Activated naive CD8-positive, alpha-beta T cell treated with anti-CD3 and anti-CD28 coated beads for 36 hours (primary cell): ENCODE measurements around the gene ME3. TPM values are rescaled to one million over a fixed set of nuclear protein-coding genes. Genes with fewer than 3 reads are reported as not detected.
"Not testable (repeated sequence)": the region's sequence is repeated elsewhere in the genome, so short reads cannot be mapped to it uniquely, and the experiment has no call there.

ENCODE experiments used
- DNase-seq: peaks from one replicate; pipeline ENCODE4 v3.0.0; 2021
- H3K27ac Mint-ChIP-seq: one replicate; pipeline ENCODE4 v1.8.0; 2022; ENCODE audit warnings: mild to moderate bottlenecking, moderate library complexity, mixed read lengths
- H3K27me3 Mint-ChIP-seq: one replicate; pipeline ENCODE4 v1.8.0; 2022; ENCODE audit warnings: mild to moderate bottlenecking, mixed read lengths
- H3K36me3 Mint-ChIP-seq: one replicate; pipeline ENCODE4 v1.8.0; 2021; ENCODE audit warnings: mild to moderate bottlenecking, mixed read lengths
- H3K4me1 Mint-ChIP-seq: one replicate; pipeline ENCODE4 v1.8.0; 2021; ENCODE audit warnings: mixed read lengths
- H3K4me3 Mint-ChIP-seq: one replicate; pipeline ENCODE4 v1.8.0; 2022; ENCODE audit warnings: mild to moderate bottlenecking, moderate library complexity, mixed read lengths
- H3K9me3 Mint-ChIP-seq: one replicate; pipeline ENCODE4 v1.8.0; 2022; ENCODE audit warnings: mixed read lengths
- total RNA-seq, 2 experiments: library from RNA; stranded (reverse); gene quantifications; one replicate each; pipeline ENCODE4 v1.2.3, GENCODE V29; 2021

ME3 gene
- total RNA-seq, 2 experiments from 2014 or later: 3.8 to 4.8 TPM

GRCh38 chr11:86565801-86566312 is 106.6 kb downstream of the ME3 start:
- H3K4me1 Mint-ChIP-seq: no peaks in the 10 kb centered on the region

GRCh38 chr11:86565388-86565787 is 107.0 kb downstream of the ME3 start:
- H3K36me3 Mint-ChIP-seq: peaks cover 1% of the 10 kb centered on the region
- no peak for DNase-seq
- H3K4me1 Mint-ChIP-seq: no peaks in the 10 kb centered on the region
- H3K27me3 Mint-ChIP-seq: peaks cover 8% of the 10 kb centered on the region
- H3K4me3 Mint-ChIP-seq: no peak overlapping the region
- no peak overlapping the region for H3K27ac Mint-ChIP-seq
- peaks cover 12% of the 10 kb centered on the region for H3K9me3 Mint-ChIP-seq

More at GRCh38 chr11:86565801-86566312, 106.6 kb downstream of the ME3 start:
- peaks cover 8% of the 10 kb centered on the region for H3K27me3 Mint-ChIP-seq
- no peak overlapping the region for H3K27ac Mint-ChIP-seq
- peaks cover 1% of the 10 kb centered on the region for H3K36me3 Mint-ChIP-seq
- H3K9me3 Mint-ChIP-seq: peaks cover 11% of the 10 kb centered on the region
- H3K4me3 Mint-ChIP-seq: no peak overlapping the region
- no peak for DNase-seq

DNA sequence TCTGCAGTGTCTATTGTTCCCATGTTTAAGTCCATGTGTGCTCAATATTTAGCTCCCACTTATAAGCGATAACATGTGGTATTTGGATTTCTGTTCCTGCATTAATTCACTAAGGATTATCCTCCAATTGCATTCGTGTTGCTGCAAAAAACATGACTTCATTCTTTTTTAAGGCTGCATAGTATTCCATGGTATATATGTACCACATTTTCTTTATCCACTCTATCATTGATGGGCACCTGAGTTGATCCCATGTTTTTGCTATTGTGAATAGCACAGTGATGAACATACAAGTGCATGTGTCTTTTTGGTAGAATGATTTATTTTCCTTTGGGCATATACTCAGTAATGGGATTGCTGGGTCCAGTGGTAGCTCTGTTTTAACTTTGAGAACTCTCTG is 109.6 kb downstream of the ME3 start:
- peaks cover 16% of the 10 kb centered on the region for H3K9me3 Mint-ChIP-seq
- H3K4me3 Mint-ChIP-seq, H3K27me3 Mint-ChIP-seq, H3K4me1 Mint-ChIP-seq, H3K27ac Mint-ChIP-seq, H3K36me3 Mint-ChIP-seq, DNase-seq: not testable (repeated sequence)

GRCh38 chr11:86559311-86559945 is 113.0 kb downstream of the ME3 start:
- Mint-ChIP-seq H3K27me3 (no peaks in the 10 kb centered on the region), H3K9me3 (peaks cover 16% of the 10 kb centered on the region), H3K4me1 (peaks cover 2% of the 10 kb centered on the region), H3K36me3 (peaks cover 1% of the 10 kb centered on the region), H3K4me3 (no peak overlapping the region), H3K27ac (no peak overlapping the region)
- DNase-seq: no peak

DNA sequence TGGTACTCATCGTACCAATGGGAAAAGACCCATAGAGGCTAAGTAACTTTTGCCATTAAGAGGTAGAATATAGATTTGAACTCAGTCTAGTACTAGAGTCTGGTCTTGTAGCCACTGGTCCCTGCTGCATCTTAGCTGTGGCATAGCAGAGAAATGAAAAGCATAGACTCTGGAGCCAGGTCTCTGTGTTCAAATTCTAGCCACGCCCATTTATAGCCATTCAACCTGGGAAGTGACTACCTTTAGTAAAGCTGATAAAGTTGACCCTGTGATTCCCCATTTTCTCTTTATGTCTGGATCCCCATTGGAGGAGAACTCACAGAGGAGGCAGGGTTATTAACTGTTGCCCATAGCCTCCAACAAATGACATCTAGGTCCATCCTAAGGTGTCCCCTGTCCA is 113.6 kb downstream of the ME3 start:
- Mint-ChIP-seq H3K4me3 (no peak overlapping the region), H3K27me3 (no peaks in the 10 kb centered on the region), H3K4me1 (peaks cover 2% of the 10 kb centered on the region), H3K36me3 (peaks cover 1% of the 10 kb centered on the region), H3K9me3 (peaks cover 16% of the 10 kb centered on the region), H3K27ac (no peak overlapping the region)
- no peak for DNase-seq

- peaks cover 1% of the 10 kb centered on the region for H3K36me3 Mint-ChIP-seq
- peaks cover 14% of the 10 kb centered on the region for H3K9me3 Mint-ChIP-seq
- no peak overlapping the region for H3K27ac Mint-ChIP-seq
- H3K27me3 Mint-ChIP-seq: no peaks in the 10 kb centered on the region
- DNase-seq: no peak
- peaks cover 2% of the 10 kb centered on the region for H3K4me1 Mint-ChIP-seq
- H3K4me3 Mint-ChIP-seq: no peak overlapping the region
These were observed 114.2 kb downstream of the ME3 start for GRCh38 chr11:86558207-86558606.

- no peak overlapping the region for H3K27ac Mint-ChIP-seq
- H3K4me3 Mint-ChIP-seq: no peak overlapping the region
- peaks cover 2% of the 10 kb centered on the region for H3K36me3 Mint-ChIP-seq
- DNase-seq: no peak
- no peaks in the 10 kb centered on the region for H3K27me3 Mint-ChIP-seq
- peaks cover 2% of the 10 kb centered on the region for H3K4me1 Mint-ChIP-seq
- H3K9me3 Mint-ChIP-seq: peaks cover 5% of the 10 kb centered on the region
These were observed 116.5 kb downstream of the ME3 start for GRCh38 chr11:86555866-86556265.

DNA sequence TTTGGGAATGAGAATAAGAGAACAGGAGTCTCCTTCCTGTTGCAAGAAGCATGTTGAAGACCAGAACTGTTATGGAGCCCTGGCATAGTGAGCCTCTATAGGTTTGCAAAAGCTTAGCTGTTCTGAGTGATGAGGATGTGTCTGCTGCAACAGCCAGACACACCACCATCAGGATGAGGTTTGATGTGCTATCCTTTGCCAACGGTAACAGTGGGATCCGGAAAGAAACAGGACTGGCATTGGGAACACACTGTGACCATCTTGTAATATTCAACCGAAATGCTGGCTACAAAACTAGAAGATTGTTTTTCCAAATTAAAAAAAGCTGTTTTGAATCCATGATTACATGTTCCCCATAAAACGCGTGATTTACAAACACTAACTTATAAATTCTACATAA is 117.0 kb downstream of the ME3 start:
- H3K9me3 Mint-ChIP-seq: peaks cover 4% of the 10 kb centered on the region
- H3K4me1 Mint-ChIP-seq: peaks cover 2% of the 10 kb centered on the region
- no peak overlapping the region for H3K27ac Mint-ChIP-seq
- DNase-seq: no peak
- no peak overlapping the region for H3K4me3 Mint-ChIP-seq
- no peaks in the 10 kb centered on the region for H3K27me3 Mint-ChIP-seq
- peaks cover 2% of the 10 kb centered on the region for H3K36me3 Mint-ChIP-seq

GRCh38 chr11:86553265-86553664 is 119.2 kb downstream of the ME3 start:
- Mint-ChIP-seq H3K4me3 (no peak overlapping the region), H3K27me3 (no peaks in the 10 kb centered on the region), H3K4me1 (no peaks in the 10 kb centered on the region), H3K36me3 (peaks cover 2% of the 10 kb centered on the region), H3K27ac (no peak overlapping the region), H3K9me3 (no peaks in the 10 kb centered on the region)
- DNase-seq: no peak

- Mint-ChIP-seq H3K4me3 (no peak overlapping the region), H3K9me3 (no peaks in the 10 kb centered on the region), H3K36me3 (peaks cover 2% of the 10 kb centered on the region), H3K4me1 (no peaks in the 10 kb centered on the region), H3K27ac (no peak overlapping the region), H3K27me3 (no peaks in the 10 kb centered on the region)
- no peak for DNase-seq
These were observed 120.9 kb downstream of the ME3 start for GRCh38 chr11:86551288-86552092.

GRCh38 chr11:86550757-86551156 is 121.7 kb downstream of the ME3 start:
- DNase-seq: no peak
- Mint-ChIP-seq H3K9me3 (no peaks in the 10 kb centered on the region), H3K4me3 (no peak overlapping the region), H3K4me1 (no peaks in the 10 kb centered on the region), H3K36me3 (peaks cover 2% of the 10 kb centered on the region), H3K27ac (no peak overlapping the region), H3K27me3 (no peaks in the 10 kb centered on the region)

GRCh38 chr11:86548271-86548917 is 124.0 kb downstream of the ME3 start:
- peaks cover 2% of the 10 kb centered on the region for H3K36me3 Mint-ChIP-seq
- no peak overlapping the region for H3K4me3 Mint-ChIP-seq
- no peak for DNase-seq
- H3K27me3 Mint-ChIP-seq: peaks cover 5% of the 10 kb centered on the region
- H3K4me1 Mint-ChIP-seq: no peaks in the 10 kb centered on the region
- no peaks in the 10 kb centered on the region for H3K9me3 Mint-ChIP-seq
- no peak overlapping the region for H3K27ac Mint-ChIP-seq

DNA sequence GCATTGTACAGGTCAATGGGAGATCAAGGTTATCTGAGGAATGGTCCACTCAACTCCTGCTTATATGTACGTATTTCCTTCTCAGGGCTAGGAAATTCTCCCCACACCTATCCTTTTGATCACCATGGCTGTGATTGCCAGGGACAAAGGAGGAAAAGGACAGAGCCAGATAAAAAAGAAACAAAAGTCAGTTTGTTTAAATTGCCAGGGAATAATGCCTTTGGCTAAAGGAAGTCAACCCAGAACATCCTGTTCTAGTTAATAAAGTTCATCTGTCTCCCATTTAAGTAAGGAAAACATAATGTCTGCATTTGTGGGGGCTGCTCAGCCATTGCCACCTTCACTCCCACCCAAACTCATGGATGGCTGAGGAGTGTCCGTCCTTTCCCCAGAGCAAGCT is 124.7 kb downstream of the ME3 start:
- Mint-ChIP-seq H3K36me3 (peaks cover 2% of the 10 kb centered on the region), H3K27ac (no peak overlapping the region), H3K9me3 (no peaks in the 10 kb centered on the region), H3K4me1 (no peaks in the 10 kb centered on the region), H3K4me3 (no peak overlapping the region), H3K27me3 (peaks cover 5% of the 10 kb centered on the region)
- no peak for DNase-seq

DNA sequence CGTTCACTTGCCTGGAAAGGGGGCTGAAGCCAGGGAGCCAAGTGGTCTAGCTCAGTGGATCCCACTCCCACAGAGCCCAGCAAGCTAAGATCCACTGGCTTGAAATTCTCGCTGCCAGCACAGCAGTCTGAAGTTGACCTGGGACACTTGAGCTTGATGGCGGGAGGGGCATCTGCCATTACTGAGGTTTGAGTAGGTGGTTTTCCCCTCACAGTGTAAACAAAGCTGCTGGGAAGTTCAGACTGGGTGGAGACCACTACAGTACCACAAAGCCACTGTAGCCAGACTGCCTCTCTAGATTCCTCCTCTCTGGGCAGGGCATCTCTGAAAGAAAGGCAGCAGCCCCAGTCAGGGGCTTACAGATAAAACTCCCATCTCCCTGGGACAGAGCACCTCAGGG is 131.1 kb downstream of the ME3 start:
- H3K4me1 Mint-ChIP-seq, H3K27me3 Mint-ChIP-seq, DNase-seq, H3K36me3 Mint-ChIP-seq, H3K4me3 Mint-ChIP-seq, H3K9me3 Mint-ChIP-seq, H3K27ac Mint-ChIP-seq: not testable (repeated sequence)

GRCh38 chr11:86538223-86538548 is 134.2 kb downstream of the ME3 start:
- no peak for DNase-seq
- Mint-ChIP-seq H3K9me3 (peaks cover 4% of the 10 kb centered on the region), H3K27me3 (peaks cover 7% of the 10 kb centered on the region), H3K4me3 (no peak overlapping the region), H3K36me3 (no peaks in the 10 kb centered on the region), H3K27ac (no peak overlapping the region), H3K4me1 (no peaks in the 10 kb centered on the region)
